Stimulated activated naive CD8-positive, alpha-beta T cell treated with anti-CD3 and anti-CD28 coated beads, Interleukin-15, amount 100 ng/mL, for 72 hours (primary cell): Measurements from ENCODE around the gene IL16.
A peak's percentile ranks its signal among the peaks of the same experiment; 100 is the strongest.

ENCODE experiments used
- ATAC-seq: fragments of 150-1000 bp; cut with Tn5 transposase; 2 replicates; pipeline ENCODE4 v1.10.0; 2021; ENCODE audit warnings: mild to moderate bottlenecking, moderate library complexity
- DNase-seq, 2 donors: peaks; one replicate each; pipeline ENCODE4 v3.0.0; 2021 to 2022
- H3K27ac Mint-ChIP-seq, 2 donors: one replicate each; pipeline ENCODE4 v1.8.0; 2022; ENCODE audit warnings: mild to moderate bottlenecking in 2 of 2, mixed read lengths in 2 of 2, moderate library complexity in 2 of 2
- H3K27me3 Mint-ChIP-seq: one replicate; pipeline ENCODE4 v1.8.0; 2022; ENCODE audit warnings: mixed read lengths
- H3K4me1 Mint-ChIP-seq: one replicate; pipeline ENCODE4 v1.8.0; 2022; ENCODE audit warnings: mild to moderate bottlenecking, mixed read lengths
- H3K4me3 Mint-ChIP-seq, 2 donors: one replicate each; pipeline ENCODE4 v1.8.0; 2022; ENCODE audit warnings: mild to moderate bottlenecking in 2 of 2, mixed read lengths in 2 of 2, moderate library complexity in 1 of 2
- H3K9me3 Mint-ChIP-seq, 2 donors: one replicate each; pipeline ENCODE4 v1.8.0; 2022; ENCODE audit warnings: mixed read lengths in 2 of 2

IL16 gene

DNA sequence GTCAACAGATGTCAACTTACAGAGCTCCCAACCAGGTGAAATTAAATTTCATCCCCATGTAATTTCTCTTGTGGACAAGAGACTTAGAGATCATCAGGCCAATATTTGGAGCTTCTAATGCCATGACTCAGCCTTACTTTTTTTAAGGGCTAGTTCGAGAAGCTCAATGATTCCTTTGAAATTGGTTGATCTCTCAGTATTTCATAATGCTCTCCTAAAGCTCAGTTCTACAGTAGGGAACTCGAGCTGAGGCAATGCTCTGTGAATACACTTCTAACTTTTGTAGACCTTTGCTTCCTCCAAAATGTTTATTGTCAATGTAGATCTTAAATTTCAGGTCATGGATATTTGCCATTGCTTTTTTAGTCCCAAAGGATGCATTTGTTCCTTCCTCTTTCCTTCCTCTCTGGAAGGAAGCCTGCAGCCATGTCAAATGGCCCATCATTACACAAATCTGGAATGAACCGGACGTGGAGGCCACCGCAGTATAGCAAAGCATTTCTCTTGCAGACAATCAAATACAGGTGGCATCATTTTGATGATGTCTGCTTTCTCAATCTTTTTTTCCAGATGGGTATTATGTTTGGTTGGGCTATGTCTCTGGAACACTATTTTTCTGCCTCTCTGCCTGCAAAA is 98.9 kb downstream of the IL16 start:
- peak overlapping the region; percentile 95 to 96 for H3K27ac Mint-ChIP-seq
- H3K9me3 Mint-ChIP-seq, result no peaks in the 10 kb centered on the region
- ATAC-seq (no peak), DNase-seq (no peak)
- H3K27me3 Mint-ChIP-seq, result no peaks in the 10 kb centered on the region
- H3K4me1 Mint-ChIP-seq, result peaks cover 64% of the 10 kb centered on the region
- H3K4me3 Mint-ChIP-seq, result peak overlapping the region; percentile 99 to 100

- Mint-ChIP-seq H3K4me3 (peak overlapping the region; percentile 99 to 100), H3K27ac (peak overlapping the region; percentile 95 to 96), H3K27me3 (no peaks in the 10 kb centered on the region), H3K9me3 (no peaks in the 10 kb centered on the region), H3K4me1 (peaks cover 60% of the 10 kb centered on the region)
- ATAC-seq (no peak), DNase-seq (no peak)
Measured at GRCh38 chr15:81296186-81296585, 99.5 kb downstream of the IL16 start.

DNA sequence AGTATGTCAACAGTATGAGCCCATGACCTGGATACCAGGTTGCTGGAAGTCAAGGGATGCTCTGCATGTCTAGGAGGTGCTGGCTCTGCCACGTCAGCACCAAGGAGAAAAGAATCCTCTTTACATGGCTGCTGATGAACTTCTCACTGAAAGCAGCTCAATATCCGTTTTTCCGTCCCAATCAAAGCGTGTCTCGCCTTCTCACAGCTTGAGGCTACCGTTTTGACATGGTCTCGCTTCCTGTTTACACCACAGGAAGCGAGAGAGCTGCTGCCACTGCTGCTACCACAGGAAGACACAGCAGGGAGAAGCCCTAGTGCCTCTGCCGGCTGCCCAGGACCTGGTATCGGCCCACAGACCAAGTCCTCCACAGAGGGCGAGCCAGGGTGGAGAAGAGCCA is 100.0 kb downstream of the IL16 start:
- Mint-ChIP-seq H3K4me1 (peaks cover 55% of the 10 kb centered on the region), H3K27me3 (no peaks in the 10 kb centered on the region), H3K27ac (peak overlapping the region; percentile 95 to 96), H3K4me3 (peak overlapping the region; percentile 99 to 100), H3K9me3 (no peaks in the 10 kb centered on the region)
- ATAC-seq, result peak; percentile 62
- DNase-seq, result peak; percentile 70 to 85

- Mint-ChIP-seq H3K27ac (peak overlapping the region; percentile 95 to 96), H3K9me3 (no peaks in the 10 kb centered on the region), H3K4me1 (peaks cover 55% of the 10 kb centered on the region), H3K4me3 (peak overlapping the region; percentile 99 to 100), H3K27me3 (no peaks in the 10 kb centered on the region)
- ATAC-seq (no peak), DNase-seq (no peak)
Measured at GRCh38 chr15:81297147-81297572, 100.5 kb downstream of the IL16 start.

- no peaks in the 10 kb centered on the region for H3K9me3 Mint-ChIP-seq
- DNase-seq, result no peak
- H3K27me3 Mint-ChIP-seq, result no peaks in the 10 kb centered on the region
- peak overlapping the region; percentile 82 to 89 for H3K27ac Mint-ChIP-seq
- H3K4me3 Mint-ChIP-seq, result peak overlapping the region; percentile 99 to 100
- no peak for ATAC-seq
- peaks cover 55% of the 10 kb centered on the region for H3K4me1 Mint-ChIP-seq
Measured at GRCh38 chr15:81297603-81298575, 101.2 kb downstream of the IL16 start.

- peak overlapping the region; percentile 95 for H3K27ac Mint-ChIP-seq
- ATAC-seq (no peak), DNase-seq (no peak)
- H3K9me3 Mint-ChIP-seq, result no peaks in the 10 kb centered on the region
- H3K4me1 Mint-ChIP-seq, result peaks cover 55% of the 10 kb centered on the region
- H3K4me3 Mint-ChIP-seq, result peak overlapping the region; percentile 99 to 100
- H3K27me3 Mint-ChIP-seq, result no peaks in the 10 kb centered on the region
Measured at GRCh38 chr15:81298611-81299010, 101.9 kb downstream of the IL16 start.

- ATAC-seq (no peak), DNase-seq (no peak)
- Mint-ChIP-seq H3K27ac (peak overlapping the region; percentile 95), H3K9me3 (no peaks in the 10 kb centered on the region), H3K4me3 (peak overlapping the region; percentile 99 to 100), H3K27me3 (no peaks in the 10 kb centered on the region), H3K4me1 (peaks cover 55% of the 10 kb centered on the region)
Measured at GRCh38 chr15:81299156-81299555, 102.5 kb downstream of the IL16 start.

DNA sequence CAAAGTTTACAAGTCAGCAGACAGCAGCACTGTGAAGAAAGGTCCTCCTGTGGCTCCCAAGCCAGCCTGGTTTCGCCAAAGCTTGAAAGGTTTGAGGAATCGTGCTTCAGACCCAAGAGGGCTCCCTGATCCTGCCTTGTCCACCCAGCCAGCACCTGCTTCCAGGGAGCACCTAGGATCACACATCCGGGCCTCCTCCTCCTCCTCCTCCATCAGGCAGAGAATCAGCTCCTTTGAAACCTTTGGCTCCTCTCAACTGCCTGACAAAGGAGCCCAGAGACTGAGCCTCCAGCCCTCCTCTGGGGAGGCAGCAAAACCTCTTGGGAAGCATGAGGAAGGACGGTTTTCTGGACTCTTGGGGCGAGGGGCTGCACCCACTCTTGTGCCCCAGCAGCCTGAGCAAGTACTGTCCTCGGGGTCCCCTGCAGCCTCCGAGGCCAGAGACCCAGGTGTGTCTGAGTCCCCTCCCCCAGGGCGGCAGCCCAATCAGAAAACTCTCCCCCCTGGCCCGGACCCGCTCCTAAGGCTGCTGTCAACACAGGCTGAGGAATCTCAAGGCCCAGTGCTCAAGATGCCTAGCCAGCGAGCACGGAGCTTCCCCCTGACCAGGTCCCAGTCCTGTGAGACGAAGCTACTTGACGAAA is 103.1 kb downstream of the IL16 start:
- DNase-seq (no peak), ATAC-seq (no peak)
- peak overlapping the region; percentile 95 for H3K27ac Mint-ChIP-seq

GRCh38 chr15:81301385-81301784 is 104.7 kb downstream of the IL16 start:
- peaks cover 55% of the 10 kb centered on the region for H3K4me1 Mint-ChIP-seq
- ATAC-seq, result no peak
- H3K9me3 Mint-ChIP-seq, result no peaks in the 10 kb centered on the region
- DNase-seq, result no peak
- peak overlapping the region; percentile 28 to 78 for H3K27ac Mint-ChIP-seq
- H3K4me3 Mint-ChIP-seq, result peak overlapping the region; percentile 99 to 100
- H3K27me3 Mint-ChIP-seq, result no peaks in the 10 kb centered on the region

More for the DNA sequence above, 103.1 kb downstream of the IL16 start:
- Mint-ChIP-seq H3K4me1 (peaks cover 55% of the 10 kb centered on the region), H3K4me3 (peak overlapping the region; percentile 99 to 100), H3K27me3 (no peaks in the 10 kb centered on the region), H3K9me3 (no peaks in the 10 kb centered on the region)

DNA sequence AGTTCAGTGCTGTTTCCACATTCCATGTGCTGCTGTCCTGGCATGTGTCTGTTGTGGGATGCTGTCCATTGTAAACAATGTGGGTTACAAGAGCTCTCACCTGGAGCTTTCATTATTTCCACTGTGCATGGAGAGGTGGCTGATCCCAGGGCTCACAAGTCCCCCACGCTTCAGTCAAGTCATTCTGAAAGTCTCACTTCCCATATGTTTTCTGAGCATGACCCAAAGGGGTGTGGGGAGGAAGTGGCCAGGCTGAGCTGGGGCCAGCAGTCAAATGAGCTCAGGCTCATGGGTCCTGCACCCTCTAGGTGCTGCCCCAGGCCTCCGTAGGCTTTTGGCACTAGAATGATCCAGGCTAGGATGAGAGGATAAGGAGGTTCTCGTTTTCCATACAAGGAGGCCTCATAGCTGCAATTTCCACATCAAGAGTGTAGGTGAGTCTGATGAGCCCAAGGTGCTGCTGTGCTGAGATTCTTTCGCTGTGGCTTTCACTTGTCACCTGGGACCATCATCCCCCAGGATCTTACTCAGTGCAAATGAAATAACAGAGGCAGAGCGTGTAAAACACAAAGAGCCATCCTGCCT is 105.2 kb downstream of the IL16 start:
- Mint-ChIP-seq H3K27me3 (no peaks in the 10 kb centered on the region), H3K4me1 (peaks cover 55% of the 10 kb centered on the region), H3K9me3 (no peaks in the 10 kb centered on the region), H3K27ac (peak overlapping the region in 1 of 2 donors; percentile 68), H3K4me3 (peak overlapping the region; percentile 99 to 100)
- DNase-seq (peak; percentile 39 to 76), ATAC-seq (peak; percentile 84)

DNA sequence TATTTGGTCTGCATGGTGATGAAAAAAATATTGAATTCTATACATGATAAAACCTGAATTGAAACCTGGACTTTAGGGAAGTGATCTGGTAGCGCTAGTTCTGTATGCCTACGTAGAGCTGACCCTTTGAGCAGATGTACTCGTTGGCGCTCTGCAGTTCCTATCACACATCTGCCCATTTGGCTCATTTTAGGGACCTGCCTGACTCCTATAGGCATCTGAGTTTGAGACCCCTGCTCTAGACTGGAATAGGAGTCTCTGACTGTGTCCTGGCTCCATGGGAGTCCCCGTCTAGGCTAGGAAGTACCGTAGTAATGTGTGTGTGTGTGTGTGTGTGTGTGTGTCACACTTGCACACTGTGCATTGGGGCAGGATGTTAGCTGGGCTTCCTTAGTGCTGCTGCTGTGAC is 106.0 kb downstream of the IL16 start:
- Mint-ChIP-seq H3K4me3 (peak overlapping the region; percentile 99 to 100), H3K27ac (peak overlapping the region; percentile 82 to 89), H3K27me3 (no peaks in the 10 kb centered on the region), H3K9me3 (no peaks in the 10 kb centered on the region), H3K4me1 (peaks cover 60% of the 10 kb centered on the region)
- no peak for ATAC-seq
- DNase-seq, result no peak

DNA sequence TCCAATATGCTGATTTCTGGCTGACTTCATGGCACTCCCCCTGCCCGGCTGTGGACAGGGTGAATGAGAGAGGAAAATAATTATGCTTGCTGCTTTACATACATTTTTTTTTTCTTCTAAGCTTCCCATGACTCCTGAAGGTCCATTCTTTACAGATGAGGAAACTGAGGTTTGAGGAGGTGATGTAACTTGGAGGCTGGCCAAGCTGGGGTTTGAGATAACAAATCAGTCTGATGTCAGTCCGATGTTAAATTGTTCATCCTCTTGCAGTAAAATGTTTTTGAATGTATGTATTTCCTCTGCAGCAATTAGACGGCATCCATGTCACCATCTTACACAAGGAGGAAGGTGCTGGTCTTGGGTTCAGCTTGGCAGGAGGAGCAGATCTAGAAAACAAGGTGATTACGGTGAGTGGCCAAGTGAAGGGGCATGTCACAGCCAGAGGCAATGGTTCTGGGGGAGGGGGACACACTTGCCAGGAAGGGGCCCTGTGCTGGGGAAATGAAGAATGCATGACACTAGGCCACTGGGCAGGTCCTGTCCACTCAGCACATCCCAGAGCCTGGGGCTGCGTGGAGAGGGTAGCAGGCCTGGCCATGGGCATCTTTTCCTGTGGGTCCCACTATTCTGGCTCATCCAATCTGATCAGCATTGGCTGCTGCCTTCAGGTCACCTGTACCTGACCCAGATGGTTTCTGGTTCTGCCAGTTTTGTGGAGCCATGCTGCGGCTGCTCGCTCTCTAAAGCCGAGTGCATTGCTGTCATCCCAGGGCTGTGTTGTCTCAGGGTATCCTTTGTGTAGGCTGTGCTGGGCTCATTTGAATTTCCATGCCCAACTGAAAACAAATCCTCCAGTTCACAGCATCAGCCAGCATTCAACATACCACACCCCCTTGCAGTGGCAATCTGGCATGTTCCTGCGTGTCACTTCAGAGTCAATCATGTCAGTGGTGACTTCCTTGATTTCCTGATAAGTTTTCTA is 106.9 kb downstream of the IL16 start:
- Mint-ChIP-seq H3K27me3 (no peaks in the 10 kb centered on the region), H3K9me3 (no peaks in the 10 kb centered on the region), H3K27ac (peak overlapping the region; percentile 89 to 91), H3K4me3 (peak overlapping the region; percentile 99 to 100), H3K4me1 (peaks cover 66% of the 10 kb centered on the region)
- DNase-seq (no peak), ATAC-seq (no peak)

GRCh38 chr15:81304226-81304625 is 107.5 kb downstream of the IL16 start:
- ATAC-seq, result no peak
- Mint-ChIP-seq H3K27me3 (no peaks in the 10 kb centered on the region), H3K9me3 (no peaks in the 10 kb centered on the region), H3K4me1 (peaks cover 73% of the 10 kb centered on the region), H3K27ac (peak overlapping the region; percentile 82 to 91), H3K4me3 (peak overlapping the region; percentile 99 to 100)
- no peak for DNase-seq

GRCh38 chr15:81308260-81308659 is 111.6 kb downstream of the IL16 start:
- ATAC-seq, result no peak
- Mint-ChIP-seq H3K4me1 (peaks cover 96% of the 10 kb centered on the region), H3K9me3 (no peaks in the 10 kb centered on the region), H3K4me3 (no peak overlapping the region), H3K27ac (no peak overlapping the region), H3K27me3 (no peaks in the 10 kb centered on the region)
- DNase-seq, result no peak
